ENCODE measurements around the gene MIOX.
A peak's percentile ranks its signal among the peaks of the same experiment; 100 is the strongest.
"Not testable (repeated sequence)": the region's sequence is repeated elsewhere in the genome, so short reads cannot be mapped to it uniquely, and the experiment has no call there.

The MIOX gene

DNA sequence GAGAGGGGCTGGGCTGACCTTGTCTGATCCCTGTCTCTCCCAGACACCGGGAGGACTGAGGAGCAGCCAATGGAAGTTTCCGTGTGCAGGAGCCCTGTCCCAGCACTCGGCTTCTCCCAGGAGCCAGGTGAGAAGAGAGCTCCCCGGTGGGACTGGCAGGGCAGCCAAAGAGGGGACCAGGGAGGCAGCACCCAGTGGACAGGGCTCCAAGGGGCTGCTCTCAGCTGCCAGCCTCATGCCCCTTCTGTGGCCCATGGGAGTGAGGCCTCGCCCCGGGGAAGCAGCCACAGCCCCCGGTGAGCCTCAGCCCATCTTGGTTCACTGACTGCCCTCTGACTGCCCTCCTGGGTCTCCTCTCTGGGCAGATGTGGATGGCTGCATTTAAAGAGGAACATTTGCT, 31.9 kb downstream of the MIOX start:
- no peak for DNase-seq

DNA sequence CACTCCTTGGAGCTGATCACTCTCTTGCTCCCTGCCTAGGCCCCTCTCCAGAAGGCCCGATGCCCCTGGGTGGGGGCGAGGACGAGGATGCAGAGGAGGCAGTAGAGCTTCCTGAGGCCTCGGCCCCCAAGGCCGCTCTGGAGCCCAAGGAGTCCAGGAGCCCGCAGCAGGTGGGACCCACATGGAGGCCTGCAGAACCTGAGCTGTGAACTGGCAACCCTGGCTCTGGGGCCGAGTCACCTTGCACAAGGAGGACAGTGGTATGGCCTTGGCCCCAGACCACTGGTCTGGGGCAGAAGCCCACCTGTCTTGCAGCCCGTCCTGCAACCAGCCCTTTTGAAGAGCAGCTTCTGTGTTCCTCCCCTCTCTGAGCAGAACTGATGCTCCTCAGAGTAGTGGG, 32.5 kb downstream of the MIOX start:
- DNase-seq, result no peak

DNA sequence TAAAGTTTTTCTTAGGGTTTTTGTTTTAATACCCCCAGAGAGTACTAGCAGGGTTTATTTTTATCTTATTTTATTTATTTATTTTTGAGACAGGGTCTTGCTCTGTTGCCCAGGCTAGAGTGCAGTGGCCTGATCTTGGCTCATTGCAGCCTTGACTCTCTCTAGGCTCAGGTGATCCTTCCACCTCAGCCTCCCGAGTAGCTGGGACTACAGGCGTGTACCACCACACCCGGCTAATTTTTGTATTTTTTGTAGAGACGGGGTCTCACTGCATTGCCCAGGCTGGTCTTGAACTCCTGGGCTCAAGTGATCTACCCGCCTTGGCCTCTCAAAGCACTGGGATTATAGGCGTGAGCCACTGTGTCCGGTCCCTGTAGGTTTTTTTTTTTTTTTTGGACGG, 33.5 kb downstream of the MIOX start:
- DNase-seq, result not testable (repeated sequence)

DNA sequence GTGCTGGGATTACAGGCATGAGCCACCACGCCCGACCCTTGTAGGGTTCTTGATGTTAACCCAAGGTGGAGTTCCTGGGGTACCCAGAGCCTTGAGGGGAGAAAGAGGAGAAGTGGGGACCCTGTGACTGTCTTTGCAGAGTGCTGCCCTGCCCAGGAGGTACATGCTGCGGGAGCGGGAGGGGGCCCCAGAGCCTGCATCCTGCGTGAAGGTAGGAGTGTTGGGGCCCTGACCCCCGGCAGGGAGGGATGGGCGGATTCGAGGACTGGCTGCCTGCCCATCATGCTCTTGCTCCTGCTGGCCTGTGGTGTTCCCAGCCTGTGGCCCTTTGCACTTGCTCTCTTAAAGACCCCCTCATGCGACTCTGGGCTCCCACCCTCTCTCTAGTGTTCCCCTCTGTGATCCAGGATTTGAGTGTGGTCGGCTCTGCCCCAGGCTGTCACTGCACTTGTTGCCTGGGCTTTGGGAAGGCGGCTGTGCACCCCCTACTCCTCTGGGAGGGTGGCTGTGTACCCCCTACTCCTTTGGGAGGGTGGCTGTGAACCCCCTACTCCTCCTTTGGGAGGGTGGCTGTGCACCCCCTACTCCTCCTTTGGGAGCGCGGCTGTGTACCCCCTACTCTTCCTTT, 34.3 kb downstream of the MIOX start:
- no peak for DNase-seq

DNA sequence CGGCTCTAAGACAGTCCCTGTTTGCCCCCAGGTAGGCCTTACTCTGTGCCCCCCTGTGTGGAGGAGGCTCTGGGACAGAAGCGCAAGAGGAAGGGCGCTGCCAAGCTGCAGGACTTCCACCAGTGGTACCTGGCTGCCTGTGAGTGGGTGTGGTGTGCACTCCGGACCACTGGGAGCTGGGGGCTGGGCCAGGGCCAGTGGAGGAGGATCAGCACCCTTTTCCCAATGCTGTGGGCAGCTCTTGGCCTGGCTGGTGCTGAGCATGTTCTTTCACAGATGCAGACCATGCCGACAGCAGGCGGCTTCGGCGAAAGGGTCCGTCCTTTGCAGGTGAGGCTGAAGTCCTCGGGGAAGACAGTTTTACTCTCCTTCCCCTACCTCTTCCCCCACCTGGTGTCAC, 35.1 kb downstream of the MIOX start:
- no peak for DNase-seq

DNA sequence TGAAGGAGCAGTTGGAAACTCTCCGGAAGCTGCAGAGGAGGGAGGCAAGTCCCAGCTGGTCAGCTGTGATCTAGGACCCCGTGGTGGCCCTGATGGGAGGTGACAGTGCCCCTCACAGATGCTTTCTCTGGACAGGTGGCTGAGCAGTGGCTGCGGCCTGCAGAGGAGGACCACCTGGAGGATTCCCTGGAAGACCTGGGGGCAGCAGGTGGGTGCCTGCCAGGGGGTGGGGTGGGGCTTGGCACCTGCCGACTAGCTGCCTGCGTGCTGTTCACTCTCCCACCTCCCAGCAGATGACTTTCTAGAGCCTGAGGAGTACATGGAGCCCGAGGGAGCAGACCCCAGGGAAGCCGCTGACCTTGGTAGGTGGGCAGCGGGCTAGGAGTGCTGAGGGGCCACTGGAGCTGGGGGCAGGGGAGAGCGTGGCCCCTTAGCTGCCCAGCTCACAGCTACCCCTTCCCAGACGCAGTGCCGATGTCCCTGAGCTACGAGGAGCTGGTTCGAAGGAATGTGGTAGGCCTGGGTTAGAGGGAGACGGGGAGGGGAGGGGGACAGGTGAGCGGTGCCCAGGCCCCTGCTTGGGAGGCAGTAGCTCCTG, 35.6 kb downstream of the MIOX start:
- no peak for DNase-seq

DNA sequence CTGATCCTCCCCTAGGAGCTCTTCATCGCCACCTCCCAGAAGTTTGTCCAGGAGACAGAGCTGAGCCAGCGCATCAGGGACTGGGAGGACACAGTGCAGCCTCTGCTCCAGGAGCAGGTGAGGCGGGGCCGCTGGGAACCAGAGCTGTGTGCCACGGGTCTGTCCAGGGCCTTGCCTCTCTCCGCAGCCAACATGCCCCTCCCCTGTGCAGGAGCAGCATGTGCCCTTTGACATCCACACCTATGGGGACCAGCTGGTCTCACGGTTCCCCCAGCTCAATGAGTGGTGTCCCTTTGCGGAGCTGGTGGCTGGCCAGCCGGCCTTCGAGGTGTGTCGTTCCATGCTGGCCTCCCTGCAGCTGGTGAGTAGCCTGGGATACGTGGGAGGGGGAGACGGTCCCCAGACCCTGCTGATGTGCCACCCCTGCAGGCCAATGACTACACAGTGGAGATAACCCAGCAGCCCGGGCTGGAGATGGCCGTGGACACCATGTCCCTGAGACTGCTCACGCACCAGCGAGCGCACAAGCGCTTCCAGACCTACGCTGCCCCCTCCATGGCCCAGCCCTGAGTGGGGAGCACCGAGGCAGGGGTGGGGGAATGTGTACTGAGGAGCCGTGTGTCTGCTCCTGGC, 36.3 kb downstream of the MIOX start:
- no peak for DNase-seq

DNA sequence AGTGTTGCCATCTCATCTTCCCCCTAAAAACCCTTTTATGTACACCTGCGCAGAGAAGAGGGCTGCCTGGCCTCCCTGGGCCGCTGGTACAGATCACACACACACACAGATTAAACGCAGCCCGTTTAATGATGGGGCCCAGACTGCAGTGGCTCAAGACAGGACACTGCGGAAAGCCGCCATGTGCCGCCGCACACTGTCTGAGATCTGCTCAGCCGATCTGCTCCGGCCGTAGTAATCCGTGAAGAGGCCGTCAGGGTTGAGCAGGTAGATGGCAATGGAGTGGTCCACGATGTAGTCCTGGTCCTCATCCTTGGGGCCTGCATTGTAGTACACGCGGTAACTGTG, 36.8 kb downstream of the MIOX start:
- DNase-seq, result no peak

DNA sequence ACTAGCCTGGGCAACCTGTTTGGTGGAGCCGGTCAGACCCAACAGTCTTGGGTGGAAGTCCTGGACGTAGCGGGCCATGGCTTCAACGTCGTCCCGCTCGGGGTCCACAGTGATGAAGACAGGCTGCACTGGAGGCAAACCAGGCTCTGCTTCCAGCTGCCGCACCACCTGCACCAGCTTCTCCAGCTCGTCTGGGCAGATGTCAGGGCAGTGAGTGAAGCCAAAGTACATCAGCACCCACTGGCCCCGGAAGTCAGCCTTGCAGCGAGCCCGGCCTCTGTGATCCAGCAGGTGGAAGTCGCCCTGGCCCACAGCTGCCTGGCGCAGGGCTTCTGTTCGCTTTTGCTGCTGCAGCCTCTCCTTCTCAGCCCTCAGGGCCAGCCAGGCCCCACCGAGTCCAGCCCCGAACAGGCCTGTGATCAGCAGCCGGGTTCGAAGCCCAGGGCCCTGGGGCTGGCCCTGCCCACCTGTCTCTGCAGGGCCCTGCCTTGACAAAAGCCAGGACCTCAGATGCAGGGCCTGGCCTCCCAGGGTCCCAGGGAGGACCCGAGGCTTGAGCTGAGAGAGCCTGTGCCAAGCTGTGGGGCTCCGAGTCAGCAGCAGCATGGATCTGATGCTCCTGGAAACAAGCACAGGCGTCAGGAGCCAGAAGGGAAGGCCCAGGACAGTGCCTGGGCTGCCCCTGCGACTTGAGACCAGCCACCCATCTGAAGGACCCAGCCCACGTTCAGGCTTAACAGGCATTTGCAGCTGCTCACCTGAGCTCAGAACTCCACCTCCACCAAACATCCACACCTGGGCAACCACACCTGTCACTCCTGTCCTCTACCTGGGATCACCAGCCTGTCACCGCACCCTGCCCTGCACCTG, 37.4 kb downstream of the MIOX start:
- DNase-seq, result no peak

DNA sequence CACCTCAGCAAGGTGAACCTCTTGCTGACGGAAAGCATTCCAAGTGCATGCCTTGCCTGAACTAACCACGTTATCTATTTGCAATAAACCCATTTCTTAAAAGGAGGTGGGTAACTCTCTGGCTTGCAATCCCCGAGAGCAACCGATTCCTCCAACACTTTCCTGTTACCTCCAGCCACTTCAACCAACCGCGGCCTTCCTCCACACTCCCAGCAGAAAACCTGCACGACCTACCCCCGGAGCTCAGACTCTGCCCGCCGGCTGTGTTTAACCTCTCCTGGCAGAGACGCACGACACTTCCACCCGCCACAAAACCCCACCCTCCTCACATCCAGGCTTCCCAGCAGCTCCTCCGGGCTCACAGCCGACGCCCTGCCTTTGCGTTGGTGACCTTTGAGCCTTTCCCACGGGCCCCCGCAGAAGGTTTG, 38.0 kb downstream of the MIOX start:
- no peak for DNase-seq

DNA sequence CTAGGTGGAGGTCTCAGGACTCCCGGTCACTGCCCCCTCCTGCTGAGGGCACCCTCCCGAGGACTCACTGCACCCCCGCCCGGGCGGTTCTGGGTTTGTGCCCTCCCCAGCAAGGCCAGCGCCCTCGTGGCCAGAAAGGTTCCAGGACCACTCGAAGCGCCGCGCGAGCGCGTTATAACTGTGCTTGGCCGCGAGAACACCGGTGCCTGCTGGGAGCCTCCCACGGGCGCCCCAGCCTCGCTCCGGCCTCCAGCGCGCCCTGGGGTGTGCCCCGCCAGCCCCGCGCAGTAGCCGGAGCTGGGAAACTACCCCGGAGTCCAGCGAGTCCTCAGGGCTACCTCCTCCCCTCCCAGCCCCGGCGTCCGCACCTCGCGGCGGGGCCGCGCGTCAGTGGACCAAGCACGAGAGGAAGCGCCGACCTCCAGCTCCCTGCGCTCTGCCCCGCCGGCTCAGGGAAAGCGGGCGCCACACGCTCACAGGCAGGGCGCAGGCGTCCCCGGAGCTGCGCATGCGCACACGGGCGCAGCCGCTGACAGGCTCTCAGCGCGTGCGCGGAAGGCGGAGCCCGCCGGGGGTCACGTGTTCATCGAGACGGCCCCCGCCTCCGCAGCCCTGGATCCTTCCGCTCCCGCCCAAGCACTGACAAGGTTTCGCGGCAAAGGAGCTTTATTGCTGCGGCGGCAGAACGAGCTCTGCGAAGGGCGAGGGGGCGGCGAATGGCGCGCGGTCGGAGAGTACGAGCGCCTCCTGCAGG, 38.6 kb downstream of the MIOX start, which contains the start of gene SCO2:
SCO2 (minus strand) TSS at position 495 of the 754 bp plus-strand sequence. CDS start 1,187 bp downstream, outside the sequence.
- peak; percentile 99 for DNase-seq

DNA sequence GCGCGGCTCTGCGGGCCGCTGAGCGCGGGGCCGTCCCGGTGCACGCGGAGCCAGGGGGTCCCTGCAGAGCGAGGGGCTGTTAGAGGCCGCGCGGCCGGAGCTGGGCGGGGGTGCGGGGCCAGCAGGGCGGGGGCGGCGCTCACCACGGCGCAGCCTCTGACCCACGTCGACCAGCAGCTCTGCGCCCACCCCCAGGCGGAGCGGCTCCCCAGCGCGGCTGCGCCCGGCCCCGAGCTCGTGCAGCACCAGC, 39.1 kb downstream of the MIOX start:
- no peak for DNase-seq

DNA sequence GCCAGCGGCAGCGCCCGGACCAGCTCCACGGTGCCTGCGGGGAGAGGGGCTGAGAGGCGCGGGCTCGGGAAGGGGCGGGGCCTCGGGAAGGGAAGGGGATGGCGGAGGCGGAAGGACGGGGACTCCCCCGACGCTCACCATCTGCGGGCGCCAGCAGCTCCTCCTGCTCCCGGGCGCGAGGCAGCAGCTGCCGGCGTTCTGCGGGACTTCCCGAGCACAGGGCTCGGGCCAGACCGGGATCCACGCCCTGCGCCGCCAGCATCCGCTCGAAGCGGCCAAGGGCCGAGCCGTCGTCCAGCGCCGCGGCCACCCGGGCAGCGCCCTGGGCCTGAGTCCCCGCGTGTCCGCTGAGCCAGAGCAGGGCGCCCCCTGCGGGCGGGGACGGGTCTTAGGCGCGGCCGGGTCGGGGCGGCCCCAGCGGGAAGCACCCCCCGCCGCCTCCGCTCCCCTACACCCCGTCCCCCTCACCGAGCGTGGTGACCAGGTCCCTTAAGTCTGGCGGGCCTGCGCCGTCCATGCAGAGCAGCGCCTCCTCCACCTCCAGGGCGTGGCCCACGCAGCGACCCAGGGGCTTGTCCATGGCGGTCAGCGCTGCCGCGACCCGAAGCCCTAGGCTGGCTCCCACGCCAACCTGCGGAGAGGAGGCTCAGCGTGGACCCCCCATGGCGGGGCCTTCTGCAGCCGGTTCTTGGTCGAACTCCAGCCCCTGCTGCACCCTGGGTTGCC, 39.6 kb downstream of the MIOX start:
- DNase-seq, result peak; percentile 93

DNA sequence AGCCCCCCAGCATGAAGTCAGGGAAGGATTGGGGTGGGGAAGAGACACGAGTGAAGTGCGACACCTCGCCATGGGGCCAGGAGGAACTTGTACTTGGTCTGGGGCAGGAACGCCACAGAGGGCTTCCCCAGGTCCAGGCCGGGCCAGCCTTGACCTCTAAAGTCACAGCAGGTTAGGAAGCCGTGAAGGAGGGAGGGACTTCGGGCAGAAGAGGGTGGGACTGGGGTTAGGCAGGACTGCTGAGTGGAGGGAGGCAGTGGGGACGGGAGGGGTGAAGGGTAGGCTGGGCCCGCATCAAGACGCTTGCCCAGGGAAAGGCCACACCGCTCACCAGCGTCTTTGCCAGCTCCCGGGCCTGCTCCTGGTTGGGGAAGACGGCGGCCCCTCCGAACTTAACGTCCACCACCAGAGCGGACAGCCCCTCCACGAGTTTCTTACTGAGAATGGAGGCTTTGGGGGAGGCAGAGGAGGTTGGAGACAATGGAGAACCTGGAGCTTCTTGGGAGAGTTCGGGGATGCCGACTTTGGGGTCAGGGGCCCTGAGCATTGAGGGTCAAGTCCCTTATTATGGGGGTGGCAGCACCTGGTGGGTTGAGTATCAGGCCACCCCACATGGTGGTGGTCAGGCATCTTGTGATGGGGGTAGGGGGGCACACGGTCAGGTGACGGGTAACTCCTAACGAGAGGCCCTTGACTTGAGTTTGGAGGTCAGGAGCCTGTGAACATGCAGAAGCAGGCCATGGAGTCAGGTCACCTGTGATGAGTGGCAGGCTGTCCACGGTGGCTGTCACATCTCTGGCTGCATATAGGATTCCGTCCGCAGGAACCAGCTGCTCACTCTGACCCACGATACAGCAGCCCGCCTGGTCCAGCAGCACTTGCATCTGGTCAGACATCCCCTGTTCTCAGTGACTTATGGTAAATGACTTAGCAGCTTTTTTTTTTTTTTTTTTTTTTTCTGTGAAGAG, 40.5 kb downstream of the MIOX start:
- DNase-seq, result peak; percentile 76

DNA sequence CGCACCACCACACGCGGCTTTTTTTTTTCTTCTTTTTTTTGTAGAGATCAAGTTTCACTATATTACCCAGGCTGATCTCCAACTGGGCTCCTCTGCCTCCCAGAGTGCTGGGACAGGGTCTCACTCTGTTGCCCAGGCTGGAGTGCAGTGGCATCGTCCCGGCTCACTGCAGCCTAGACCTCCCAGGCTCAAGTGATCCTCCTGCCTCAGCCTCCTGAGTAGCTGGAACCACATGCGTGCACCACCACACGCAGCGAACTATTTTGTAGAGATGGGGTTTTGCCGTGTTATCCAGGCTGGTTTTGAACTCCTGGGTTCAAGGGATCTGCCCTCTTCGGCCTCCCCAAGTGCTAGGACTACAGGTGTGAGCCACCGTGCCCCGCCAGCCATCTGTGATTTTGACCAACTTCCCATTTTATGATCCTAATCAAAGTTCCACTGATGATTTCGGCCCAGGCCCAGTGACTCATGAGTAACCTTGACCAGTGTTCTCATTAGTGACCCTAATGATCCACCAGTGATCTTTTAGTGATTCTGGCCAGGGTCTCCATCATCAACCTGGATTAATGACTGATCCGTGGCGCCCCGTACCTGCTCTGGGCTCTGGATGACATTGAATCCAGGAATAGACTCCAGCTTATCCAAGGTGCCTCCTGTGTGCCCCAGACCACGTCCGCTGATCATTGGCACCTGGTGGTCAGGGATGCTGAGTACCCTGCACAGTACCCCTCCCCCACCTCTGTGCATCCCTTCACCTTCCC, 41.4 kb downstream of the MIOX start:
- DNase-seq, result no peak

DNA sequence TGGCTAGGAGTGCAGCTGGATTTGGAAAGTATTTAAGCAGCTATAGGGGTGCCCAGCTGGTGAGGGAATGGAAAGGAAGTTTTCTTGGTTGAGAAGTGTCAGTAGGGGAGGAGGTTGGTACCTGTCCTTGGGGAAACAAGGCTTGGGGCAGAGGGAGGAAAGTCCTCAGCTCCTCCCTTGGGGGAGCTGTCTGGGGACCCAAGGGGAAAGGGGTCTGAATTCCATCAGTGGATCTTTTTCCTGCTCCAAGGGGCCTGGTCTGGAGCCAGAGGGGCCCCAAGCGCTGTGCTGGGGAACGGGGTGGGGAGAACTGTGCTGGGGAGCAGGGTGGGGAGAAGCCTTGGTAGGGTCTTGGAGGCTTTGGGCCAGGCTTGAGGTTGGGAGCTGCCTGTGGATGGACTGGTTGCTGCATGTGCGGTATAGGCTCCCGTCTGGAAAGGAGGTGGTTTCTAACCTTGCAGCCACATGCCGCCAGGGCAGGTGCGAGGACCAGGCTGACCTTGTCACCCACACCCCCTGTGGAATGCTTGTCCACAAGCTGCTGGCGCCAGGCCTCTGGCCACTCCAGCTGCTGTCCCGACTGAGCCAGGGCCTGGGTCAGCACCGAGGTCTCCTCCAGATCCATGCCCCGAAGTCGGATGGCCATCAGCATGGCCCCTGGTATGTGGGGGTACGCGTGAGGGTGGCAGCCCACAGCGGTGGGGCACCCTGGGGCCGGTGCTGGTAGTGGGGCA, 42.2 kb downstream of the MIOX start:
- no peak for DNase-seq

DNA sequence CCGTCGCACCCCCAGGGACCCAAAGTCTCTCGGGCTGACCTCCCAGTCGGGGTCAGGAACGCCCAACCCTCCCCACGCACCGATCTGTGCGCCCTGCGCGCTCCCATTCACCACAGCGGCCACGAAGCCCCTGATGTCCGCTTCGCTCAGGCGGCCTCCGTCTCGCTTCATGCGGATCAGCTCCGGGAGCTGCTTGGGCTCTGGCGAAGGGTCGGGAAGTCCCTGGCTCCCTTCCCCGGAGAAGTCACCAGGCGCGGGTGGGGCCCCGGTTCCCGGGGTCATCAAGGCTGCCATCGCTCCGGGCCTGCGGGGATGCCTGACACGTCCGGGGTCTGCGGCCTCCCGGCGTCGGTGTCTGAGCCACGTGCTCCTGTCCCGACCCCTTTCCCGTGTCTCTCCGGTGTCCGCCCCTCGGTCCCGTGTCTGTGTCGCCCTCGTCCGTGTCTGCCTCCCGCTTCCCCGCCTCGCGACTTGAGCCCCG, 42.8 kb downstream of the MIOX start:
- peak; percentile 62 for DNase-seq

DNA sequence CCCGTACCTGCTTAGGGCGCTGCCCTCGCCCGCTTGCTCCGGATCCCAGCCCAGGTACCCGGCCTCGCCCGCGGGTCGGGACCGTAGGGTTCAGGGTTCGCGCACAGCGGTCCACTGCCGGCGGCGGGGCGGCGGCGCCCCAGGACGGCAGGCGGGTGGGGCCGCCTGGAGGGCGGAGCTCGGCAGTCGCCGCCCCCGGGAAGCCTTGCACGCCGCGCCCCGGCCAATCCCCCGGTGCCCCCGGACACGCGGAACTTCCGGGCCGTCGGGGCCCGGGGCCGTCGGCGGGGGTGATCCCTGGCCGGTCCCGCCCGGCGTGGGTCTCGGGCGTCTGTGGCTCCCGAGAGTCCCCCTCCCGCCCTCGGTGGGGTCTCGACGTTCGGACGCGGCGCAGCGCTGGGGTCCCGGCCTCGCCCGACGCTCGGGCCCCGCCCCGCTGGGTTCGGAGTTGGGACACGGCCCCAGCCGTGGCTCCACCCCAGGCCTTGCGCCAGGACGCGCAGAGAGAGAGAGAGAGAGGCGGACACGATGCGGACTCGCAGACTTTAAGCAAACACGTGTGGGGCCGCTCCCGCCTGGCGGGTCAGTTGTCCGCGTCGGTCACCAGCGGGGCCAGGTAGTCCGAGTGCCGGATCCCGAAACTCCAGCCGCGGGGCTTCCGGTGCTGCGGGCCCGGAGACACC, 43.4 kb downstream of the MIOX start, which contains the start of gene TYMP:
TYMP (minus strand) TSS at position 116 of the 683 bp plus-strand sequence. CDS start 303 bp downstream, outside the sequence.
- peak; percentile 88 for DNase-seq

DNA sequence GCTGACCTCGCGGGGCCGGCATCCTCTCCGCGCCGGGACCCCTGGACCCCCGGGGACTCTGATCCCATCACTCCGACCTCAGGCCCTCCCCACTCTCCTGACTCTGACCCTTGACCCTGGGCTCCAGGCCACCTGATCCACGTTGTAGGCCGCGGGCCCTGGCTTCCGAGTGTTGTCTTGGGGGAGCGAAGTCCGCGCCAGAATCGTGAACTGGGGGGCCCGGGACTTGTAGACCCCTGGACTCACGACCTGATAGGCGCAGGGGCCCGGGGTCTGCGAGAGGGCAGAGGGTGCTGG, 43.9 kb downstream of the MIOX start:
- DNase-seq, result no peak

All from activated CD8-positive, alpha-beta memory T cell treated with anti-CD3 and anti-CD28 coated beads, Interleukin-2, amount 50 U/mL, for 48 hours (primary cell).